HS-5 (cell line): ENCODE measurements around the gene METAP1.
A peak's percentile ranks its signal among the peaks of the same experiment; 100 is the strongest.
"Not testable (repeated sequence)": the region's sequence is repeated elsewhere in the genome, so short reads cannot be mapped to it uniquely, and the experiment has no call there.

Experiments
- DNase-seq: peaks from one replicate; pipeline ENCODE4 v3.0.0-alpha.2; 2012; ENCODE audit warnings: low read depth

Gene METAP1

GRCh38 chr4:98995183-98996055 is at the start of gene METAP1:
Gene METAP1 (plus strand): TSS chr4:98995721. CDS start chr4:98995754, 33 bp downstream.
- DNase-seq: peak; percentile 70

- no peak for DNase-seq
Observed at GRCh38 chr4:98946359-98946758, 49.2 kb upstream of the METAP1 start.

- DNase-seq: no peak
Observed at GRCh38 chr4:98950925-98951324, 44.6 kb upstream of the METAP1 start.

- DNase-seq: no peak
Observed at GRCh38 chr4:98951710-98952109, 43.8 kb upstream of the METAP1 start.

- DNase-seq: no peak
Observed at GRCh38 chr4:98955229-98955628, 40.3 kb upstream of the METAP1 start.

GRCh38 chr4:98958065-98958464 is 37.5 kb upstream of the METAP1 start:
- no peak for DNase-seq

- no peak for DNase-seq
Observed at GRCh38 chr4:98959411-98959810, 36.1 kb upstream of the METAP1 start.

- DNase-seq: no peak
Observed at GRCh38 chr4:98961770-98962169, 33.8 kb upstream of the METAP1 start.

GRCh38 chr4:98963538-98964433 is 31.7 kb upstream of the METAP1 start:
- no peak for DNase-seq

GRCh38 chr4:98966926-98967325 is 28.6 kb upstream of the METAP1 start:
- no peak for DNase-seq

GRCh38 chr4:98967786-98968329 is 27.7 kb upstream of the METAP1 start:
- no peak for DNase-seq

- DNase-seq: no peak
Observed at GRCh38 chr4:98969878-98970785, 25.4 kb upstream of the METAP1 start.

- DNase-seq: no peak
Observed at GRCh38 chr4:98976716-98977115, 18.8 kb upstream of the METAP1 start.

- no peak for DNase-seq
Observed at GRCh38 chr4:98977557-98977956, 18.0 kb upstream of the METAP1 start.

GRCh38 chr4:98987720-98988119 is 7.8 kb upstream of the METAP1 start:
- DNase-seq: no peak

GRCh38 chr4:98992835-98993234 is 2.7 kb upstream of the METAP1 start:
- not testable (repeated sequence) for DNase-seq

GRCh38 chr4:98993419-98994071 is 2.0 kb upstream of the METAP1 start:
- DNase-seq: no peak

GRCh38 chr4:98994474-98995182 is 893 bp upstream of the METAP1 start:
- DNase-seq: no peak

- DNase-seq: peak; percentile 9
Observed at GRCh38 chr4:98996056-98996764, 689 bp downstream of the METAP1 start.

GRCh38 chr4:98996765-98997068 is 1.2 kb downstream of the METAP1 start:
- DNase-seq: no peak
